Measurements from ENCODE around the gene MMP10.

The MMP10 gene

GRCh38 chr11:102802341-102802740 lies 21.9 kb upstream of the MMP10 start:
- DNase-seq (ENCODE audit: insufficient read length, low spot score) (no peak), FAIRE-seq (no peak)
- TF ChIP-seq POU2F2 (IDR thresholded peaks at IDR 0.05; ENCODE audit: low read depth, low read length) (no peak), PAX5 (IDR thresholded peaks at IDR 0.05; ENCODE audit: insufficient read depth, low read length, severe bottlenecking) (no peak), POLR2AphosphoS5 (IDR thresholded peaks at IDR 0.05; ENCODE audit: low read depth, low read length) (no peak), SPI1 (IDR thresholded peaks at IDR 0.05; ENCODE audit: low read depth, low read length) (no peak), TAF1 (IDR thresholded peaks at IDR 0.05; ENCODE audit: low read depth, low read length) (no peak), POLR2A (IDR thresholded peaks at IDR 0.05; ENCODE audit: low read depth, low read length) (no peak)

GRCh38 chr11:102800767-102801166 lies 20.3 kb upstream of the MMP10 start:
- FAIRE-seq: no peak
- TF ChIP-seq POLR2AphosphoS5 (IDR thresholded peaks at IDR 0.05; ENCODE audit: low read depth, low read length): no peak
- no peak for TF ChIP-seq SPI1 (IDR thresholded peaks at IDR 0.05; ENCODE audit: low read depth, low read length)
- TF ChIP-seq POLR2A (IDR thresholded peaks at IDR 0.05; ENCODE audit: low read depth, low read length): no peak
- no peak for TF ChIP-seq PAX5 (IDR thresholded peaks at IDR 0.05; ENCODE audit: insufficient read depth, low read length, severe bottlenecking)
- no peak for TF ChIP-seq POU2F2 (IDR thresholded peaks at IDR 0.05; ENCODE audit: low read depth, low read length)
- TF ChIP-seq TAF1 (IDR thresholded peaks at IDR 0.05; ENCODE audit: low read depth, low read length): no peak

GRCh38 chr11:102799681-102800340 lies 19.4 kb upstream of the MMP10 start:
- DNase-seq (ENCODE audit: insufficient read length, low spot score) (no peak), FAIRE-seq (no peak)
- TF ChIP-seq TAF1 (IDR thresholded peaks at IDR 0.05; ENCODE audit: low read depth, low read length): no peak
- no peak for TF ChIP-seq POU2F2 (IDR thresholded peaks at IDR 0.05; ENCODE audit: low read depth, low read length)
- TF ChIP-seq POLR2A (IDR thresholded peaks at IDR 0.05; ENCODE audit: low read depth, low read length): no peak
- TF ChIP-seq PAX5 (IDR thresholded peaks at IDR 0.05; ENCODE audit: insufficient read depth, low read length, severe bottlenecking): no peak
- no peak for TF ChIP-seq POLR2AphosphoS5 (IDR thresholded peaks at IDR 0.05; ENCODE audit: low read depth, low read length)
- no peak for TF ChIP-seq SPI1 (IDR thresholded peaks at IDR 0.05; ENCODE audit: low read depth, low read length)

More at GRCh38 chr11:102800767-102801166, 20.3 kb upstream of the MMP10 start:
- no peak for DNase-seq (ENCODE audit: insufficient read length, low spot score)

- no peak for DNase-seq (ENCODE audit: insufficient read length, low spot score)
- no peak for TF ChIP-seq POU2F2 (IDR thresholded peaks at IDR 0.05; ENCODE audit: low read depth, low read length)
- no peak for TF ChIP-seq SPI1 (IDR thresholded peaks at IDR 0.05; ENCODE audit: low read depth, low read length)
- no peak for FAIRE-seq
Observed at GRCh38 chr11:102798012-102798746, 17.8 kb upstream of the MMP10 start, which contains the start of gene MMP1. TSS of gene MMP1 (minus strand) at chr11:102798160. CDS start at chr11:102798092, 68 bp downstream.

GRCh38 chr11:102794382-102794781 lies 14.0 kb upstream of the MMP10 start:
- DNase-seq (ENCODE audit: insufficient read length, low spot score) (peak; percentile 5), FAIRE-seq (no peak)
- TF ChIP-seq PAX5 (IDR thresholded peaks at IDR 0.05; ENCODE audit: insufficient read depth, low read length, severe bottlenecking) (no peak), TAF1 (IDR thresholded peaks at IDR 0.05; ENCODE audit: low read depth, low read length) (no peak), POLR2AphosphoS5 (IDR thresholded peaks at IDR 0.05; ENCODE audit: low read depth, low read length) (no peak), SPI1 (IDR thresholded peaks at IDR 0.05; ENCODE audit: low read depth, low read length) (no peak), POU2F2 (IDR thresholded peaks at IDR 0.05; ENCODE audit: low read depth, low read length) (no peak), POLR2A (IDR thresholded peaks at IDR 0.05; ENCODE audit: low read depth, low read length) (no peak)

- no peak for DNase-seq (ENCODE audit: insufficient read length, low spot score)
- no peak for FAIRE-seq
- no peak for TF ChIP-seq POLR2A (IDR thresholded peaks at IDR 0.05; ENCODE audit: low read depth, low read length)
- TF ChIP-seq POU2F2 (IDR thresholded peaks at IDR 0.05; ENCODE audit: low read depth, low read length): no peak
- TF ChIP-seq POLR2AphosphoS5 (IDR thresholded peaks at IDR 0.05; ENCODE audit: low read depth, low read length): no peak
- TF ChIP-seq TAF1 (IDR thresholded peaks at IDR 0.05; ENCODE audit: low read depth, low read length): no peak
- no peak for TF ChIP-seq PAX5 (IDR thresholded peaks at IDR 0.05; ENCODE audit: insufficient read depth, low read length, severe bottlenecking)
- TF ChIP-seq SPI1 (IDR thresholded peaks at IDR 0.05; ENCODE audit: low read depth, low read length): no peak
Observed at GRCh38 chr11:102793677-102794290, 13.4 kb upstream of the MMP10 start.

GRCh38 chr11:102792604-102793003 lies 12.2 kb upstream of the MMP10 start:
- no peak for DNase-seq (ENCODE audit: insufficient read length, low spot score)
- TF ChIP-seq POLR2A (IDR thresholded peaks at IDR 0.05; ENCODE audit: low read depth, low read length): no peak
- no peak for FAIRE-seq

- TF ChIP-seq POLR2AphosphoS5 (IDR thresholded peaks at IDR 0.05; ENCODE audit: low read depth, low read length) (no peak), TAF1 (IDR thresholded peaks at IDR 0.05; ENCODE audit: low read depth, low read length) (no peak), POLR2A (IDR thresholded peaks at IDR 0.05; ENCODE audit: low read depth, low read length) (no peak), SPI1 (IDR thresholded peaks at IDR 0.05; ENCODE audit: low read depth, low read length) (no peak), PAX5 (IDR thresholded peaks at IDR 0.05; ENCODE audit: insufficient read depth, low read length, severe bottlenecking) (no peak), POU2F2 (IDR thresholded peaks at IDR 0.05; ENCODE audit: low read depth, low read length) (no peak)
- DNase-seq (ENCODE audit: insufficient read length, low spot score) (no peak), FAIRE-seq (no peak)
Observed at GRCh38 chr11:102791271-102792036, 11.0 kb upstream of the MMP10 start.

GRCh38 chr11:102788334-102788995 lies 8.0 kb upstream of the MMP10 start:
- no peak for DNase-seq (ENCODE audit: insufficient read length, low spot score)
- TF ChIP-seq POU2F2 (IDR thresholded peaks at IDR 0.05; ENCODE audit: low read depth, low read length): no peak
- no peak for TF ChIP-seq PAX5 (IDR thresholded peaks at IDR 0.05; ENCODE audit: insufficient read depth, low read length, severe bottlenecking)
- TF ChIP-seq POLR2AphosphoS5 (IDR thresholded peaks at IDR 0.05; ENCODE audit: low read depth, low read length): no peak
- no peak for TF ChIP-seq SPI1 (IDR thresholded peaks at IDR 0.05; ENCODE audit: low read depth, low read length)
- no peak for TF ChIP-seq TAF1 (IDR thresholded peaks at IDR 0.05; ENCODE audit: low read depth, low read length)
- TF ChIP-seq POLR2A (IDR thresholded peaks at IDR 0.05; ENCODE audit: low read depth, low read length): no peak
- FAIRE-seq: no peak

Data from GM12891 (cell line).